ENCODE results near the gene ACTL10.
"Not testable (repeated sequence)": the region's sequence is repeated elsewhere in the genome, so short reads cannot be mapped to it uniquely, and the experiment has no call there.

The ACTL10 gene

DNA sequence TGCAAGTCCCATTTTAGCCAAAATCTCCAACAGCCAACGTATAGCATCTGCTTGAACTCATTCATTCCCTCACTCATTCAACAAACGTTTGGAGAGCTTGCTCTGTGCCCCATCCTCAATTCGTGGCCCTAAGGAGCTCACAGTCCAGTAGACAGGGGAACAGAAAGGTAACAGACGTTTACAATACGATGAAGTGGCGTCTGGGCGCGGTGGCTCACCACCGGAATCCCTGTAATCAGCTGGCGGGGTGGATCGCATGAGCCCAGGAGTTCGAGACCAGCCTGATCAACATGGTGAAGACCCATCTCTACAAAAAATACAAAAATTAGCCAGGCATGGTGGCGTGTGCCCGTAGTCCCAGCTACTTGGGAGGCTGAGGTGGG lies 20.2 kb downstream of the ACTL10 start:
- Mint-ChIP-seq H3K27me3 (no peaks in the 10 kb centered on the region), H3K4me3 (peak overlapping the region; percentile 68), H3K9me3 (no peaks in the 10 kb centered on the region), H3K36me3 (ENCODE audit: low read depth) (peaks cover 3% of the 10 kb centered on the region), H3K4me1 (peaks cover 72% of the 10 kb centered on the region), H3K27ac (peak overlapping the region; percentile 85)
- DNase-seq: no peak
- no peak for ATAC-seq

GRCh38 chr20:33687370-33687915 lies 20.7 kb downstream of the ACTL10 start:
- Mint-ChIP-seq H3K4me1 (peaks cover 69% of the 10 kb centered on the region), H3K4me3 (no peak overlapping the region), H3K9me3 (no peaks in the 10 kb centered on the region), H3K36me3 (ENCODE audit: low read depth) (peaks cover 3% of the 10 kb centered on the region), H3K27me3 (no peaks in the 10 kb centered on the region), H3K27ac (no peak overlapping the region)
- ATAC-seq (no peak), DNase-seq (no peak)

GRCh38 chr20:33687993-33688937 lies 21.5 kb downstream of the ACTL10 start:
- H3K9me3 Mint-ChIP-seq: no peaks in the 10 kb centered on the region
- H3K36me3 Mint-ChIP-seq (ENCODE audit: low read depth): peaks cover 3% of the 10 kb centered on the region
- no peak for ATAC-seq
- H3K27ac Mint-ChIP-seq: peak overlapping the region; percentile 71
- H3K4me3 Mint-ChIP-seq: no peak overlapping the region
- no peaks in the 10 kb centered on the region for H3K27me3 Mint-ChIP-seq
- H3K4me1 Mint-ChIP-seq: peaks cover 63% of the 10 kb centered on the region
- DNase-seq: no peak

DNA sequence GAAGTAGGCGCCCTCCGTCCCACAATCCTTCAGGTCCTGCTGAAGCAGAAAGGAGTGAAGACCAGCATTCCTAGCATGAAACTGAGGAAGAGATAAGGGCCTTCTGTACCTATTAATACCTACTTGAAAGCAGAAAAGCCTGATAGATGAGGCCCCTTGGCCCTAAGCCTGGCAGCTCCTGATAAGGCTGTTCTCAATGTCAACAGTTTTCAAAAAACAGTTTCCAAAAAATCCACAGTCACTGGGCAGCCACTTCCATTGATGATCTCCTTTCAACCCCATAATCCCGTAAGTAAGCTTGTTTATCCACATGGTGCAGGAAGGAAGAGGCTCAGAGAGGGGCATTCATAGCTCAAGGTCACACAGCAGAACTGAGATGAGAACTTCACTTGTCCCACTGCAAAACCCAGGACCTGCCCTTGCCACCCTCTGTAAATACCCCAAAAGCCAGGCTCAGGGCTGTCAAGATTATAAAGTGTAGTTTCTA lies 22.2 kb downstream of the ACTL10 start:
- peak overlapping the region; percentile 71 for H3K27ac Mint-ChIP-seq

DNA sequence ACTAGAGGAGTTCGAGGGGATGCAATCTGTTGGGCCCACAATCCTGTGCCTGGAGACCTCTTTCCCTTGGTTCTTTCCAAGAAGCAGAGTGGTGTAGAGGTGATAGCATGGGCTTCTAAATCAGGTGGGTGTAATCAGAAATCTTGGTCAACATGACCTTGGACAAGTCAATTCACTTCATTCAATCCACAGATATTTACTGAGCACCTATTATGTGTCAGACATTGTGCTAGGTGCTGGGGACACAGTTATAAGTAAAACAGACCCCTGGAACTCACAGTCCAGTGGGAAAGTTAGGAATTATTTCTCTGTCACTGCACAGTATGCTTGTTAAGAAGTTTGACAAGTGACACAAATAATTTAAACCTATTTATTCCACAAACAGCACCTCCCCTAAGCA lies 22.8 kb downstream of the ACTL10 start:
- Mint-ChIP-seq H3K4me3 (peak overlapping the region; percentile 68), H3K4me1 (peaks cover 59% of the 10 kb centered on the region)

More for the DNA sequence above, 22.2 kb downstream of the ACTL10 start:
- H3K27me3 Mint-ChIP-seq: no peaks in the 10 kb centered on the region
- H3K9me3 Mint-ChIP-seq: no peaks in the 10 kb centered on the region
- no peak for DNase-seq
- no peak for ATAC-seq
- H3K4me1 Mint-ChIP-seq: peaks cover 63% of the 10 kb centered on the region
- peaks cover 3% of the 10 kb centered on the region for H3K36me3 Mint-ChIP-seq (ENCODE audit: low read depth)
- no peak overlapping the region for H3K4me3 Mint-ChIP-seq

GRCh38 chr20:33689973-33690372 lies 23.2 kb downstream of the ACTL10 start:
- Mint-ChIP-seq H3K27me3 (no peaks in the 10 kb centered on the region), H3K9me3 (no peaks in the 10 kb centered on the region), H3K4me3 (peak overlapping the region; percentile 68), H3K27ac (peak overlapping the region; percentile 67), H3K4me1 (peaks cover 55% of the 10 kb centered on the region), H3K36me3 (ENCODE audit: low read depth) (peaks cover 3% of the 10 kb centered on the region)
- DNase-seq: peak; percentile 61
- ATAC-seq: peak; percentile 35

More for the DNA sequence above, 22.8 kb downstream of the ACTL10 start:
- Mint-ChIP-seq H3K27me3 (no peaks in the 10 kb centered on the region), H3K9me3 (no peaks in the 10 kb centered on the region), H3K27ac (peak overlapping the region; percentile 67), H3K36me3 (ENCODE audit: low read depth) (peaks cover 3% of the 10 kb centered on the region)
- ATAC-seq (no peak), DNase-seq (no peak)

- DNase-seq: no peak
- H3K27me3 Mint-ChIP-seq: no peaks in the 10 kb centered on the region
- H3K4me3 Mint-ChIP-seq: no peak overlapping the region
- H3K27ac Mint-ChIP-seq: no peak overlapping the region
- no peaks in the 10 kb centered on the region for H3K9me3 Mint-ChIP-seq
- no peaks in the 10 kb centered on the region for H3K36me3 Mint-ChIP-seq (ENCODE audit: low read depth)
- H3K4me1 Mint-ChIP-seq: peaks cover 31% of the 10 kb centered on the region
- no peak for ATAC-seq
Measured at GRCh38 chr20:33693289-33693688, 26.5 kb downstream of the ACTL10 start.

DNA sequence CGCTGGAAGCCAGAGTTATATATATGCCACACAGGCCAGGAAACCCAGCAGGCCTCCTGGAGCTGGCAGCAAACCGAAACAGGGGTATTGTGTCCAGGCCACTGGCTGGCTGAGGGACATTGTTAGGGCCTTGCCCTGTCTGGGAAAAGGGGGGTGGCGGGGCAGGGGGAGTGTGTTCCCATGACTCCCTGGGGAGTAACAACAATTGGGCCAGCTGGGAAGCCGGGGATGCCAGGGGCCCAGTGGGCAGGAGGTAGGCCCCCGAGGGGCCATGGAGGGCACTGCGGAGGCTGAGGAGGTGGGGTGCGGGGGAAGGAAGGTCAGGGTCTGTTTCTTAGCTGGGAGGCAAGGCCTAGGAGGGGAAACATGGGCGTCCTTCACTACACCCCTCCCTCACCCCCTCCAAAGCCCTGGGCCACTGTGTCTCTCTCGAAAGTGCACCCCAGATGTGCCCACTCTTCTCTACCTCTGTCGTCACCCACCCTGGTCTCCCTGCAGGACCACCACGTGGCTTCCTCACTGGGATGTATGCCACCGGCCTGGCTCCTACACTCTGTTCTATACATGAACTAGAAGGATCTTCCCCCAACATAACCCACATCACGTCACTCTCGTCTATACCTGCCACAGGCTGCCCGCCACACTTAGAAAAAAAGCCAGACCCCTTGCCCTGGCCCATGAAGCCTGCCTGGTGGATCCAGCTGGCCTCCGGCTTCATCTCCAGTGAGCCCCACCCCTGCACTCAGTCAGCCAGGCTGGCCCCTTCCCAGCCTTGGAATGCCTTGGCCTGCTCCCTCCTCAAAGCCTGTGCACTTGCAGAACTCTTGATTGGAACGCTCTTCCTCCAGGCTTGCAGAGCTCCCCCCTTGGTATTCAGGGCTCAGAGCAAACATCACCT lies 27.2 kb downstream of the ACTL10 start:
- no peaks in the 10 kb centered on the region for H3K27me3 Mint-ChIP-seq
- no peak overlapping the region for H3K27ac Mint-ChIP-seq
- peaks cover 24% of the 10 kb centered on the region for H3K4me1 Mint-ChIP-seq
- ATAC-seq (no peak), DNase-seq (no peak)
- no peaks in the 10 kb centered on the region for H3K36me3 Mint-ChIP-seq (ENCODE audit: low read depth)
- no peak overlapping the region for H3K4me3 Mint-ChIP-seq
- H3K9me3 Mint-ChIP-seq: no peaks in the 10 kb centered on the region

GRCh38 chr20:33694639-33695012 lies 27.9 kb downstream of the ACTL10 start:
- no peak for ATAC-seq
- no peaks in the 10 kb centered on the region for H3K36me3 Mint-ChIP-seq (ENCODE audit: low read depth)
- no peaks in the 10 kb centered on the region for H3K9me3 Mint-ChIP-seq
- H3K27ac Mint-ChIP-seq: no peak overlapping the region
- H3K27me3 Mint-ChIP-seq: no peaks in the 10 kb centered on the region
- H3K4me3 Mint-ChIP-seq: no peak overlapping the region
- H3K4me1 Mint-ChIP-seq: peaks cover 18% of the 10 kb centered on the region
- DNase-seq: no peak

DNA sequence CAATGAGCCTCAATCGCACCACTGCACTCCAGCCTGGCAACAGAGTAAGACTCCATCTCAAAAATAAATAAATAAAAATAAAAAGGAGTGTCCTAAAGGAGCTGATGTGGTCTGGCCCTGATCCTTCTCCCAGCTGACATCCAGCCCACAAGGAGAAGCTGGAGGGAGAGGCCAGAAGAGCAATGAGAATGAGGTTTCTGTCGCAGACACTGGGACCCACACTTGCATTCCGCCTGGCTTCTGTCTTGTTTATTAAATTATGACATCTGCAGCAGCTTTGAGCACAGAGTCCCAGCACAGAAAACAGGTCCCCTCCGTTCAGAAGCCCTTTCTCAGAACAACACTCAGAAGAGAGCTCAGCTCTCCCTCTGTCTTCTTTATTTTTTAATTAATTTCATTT lies 29.7 kb downstream of the ACTL10 start:
- no peak for ATAC-seq
- Mint-ChIP-seq H3K27ac (no peak overlapping the region), H3K4me3 (no peak overlapping the region), H3K9me3 (no peaks in the 10 kb centered on the region), H3K36me3 (ENCODE audit: low read depth) (no peaks in the 10 kb centered on the region), H3K4me1 (peaks cover 2% of the 10 kb centered on the region), H3K27me3 (no peaks in the 10 kb centered on the region)
- no peak for DNase-seq

DNA sequence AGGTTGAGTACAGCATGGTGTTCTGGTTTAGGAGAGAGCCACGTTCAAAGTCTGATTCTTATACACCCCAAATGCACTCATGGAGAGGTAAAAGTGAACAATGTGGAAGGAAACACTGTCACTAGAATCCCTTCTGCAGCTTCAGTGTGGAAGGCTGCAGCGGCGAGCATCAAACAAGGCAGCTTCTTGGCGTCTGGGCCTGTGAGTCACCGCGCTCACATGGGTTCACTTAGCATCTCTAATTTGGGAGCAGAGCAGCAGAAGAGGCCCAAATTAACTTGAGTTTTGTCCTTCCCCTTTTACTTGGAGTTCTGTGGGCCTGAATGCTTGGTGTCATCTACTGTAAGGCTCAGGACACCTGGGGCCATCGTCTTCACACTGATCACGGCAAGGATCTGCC lies 30.4 kb downstream of the ACTL10 start:
- no peaks in the 10 kb centered on the region for H3K9me3 Mint-ChIP-seq
- no peak overlapping the region for H3K27ac Mint-ChIP-seq
- H3K36me3 Mint-ChIP-seq (ENCODE audit: low read depth): no peaks in the 10 kb centered on the region
- peaks cover 1% of the 10 kb centered on the region for H3K4me1 Mint-ChIP-seq
- H3K4me3 Mint-ChIP-seq: no peak overlapping the region
- DNase-seq (no peak), ATAC-seq (no peak)
- H3K27me3 Mint-ChIP-seq: no peaks in the 10 kb centered on the region

GRCh38 chr20:33698966-33699365 lies 32.2 kb downstream of the ACTL10 start:
- not testable (repeated sequence) for H3K27ac Mint-ChIP-seq; ATAC-seq; H3K36me3 Mint-ChIP-seq (ENCODE audit: low read depth); H3K4me3 Mint-ChIP-seq; H3K4me1 Mint-ChIP-seq; H3K27me3 Mint-ChIP-seq; DNase-seq; H3K9me3 Mint-ChIP-seq

DNA sequence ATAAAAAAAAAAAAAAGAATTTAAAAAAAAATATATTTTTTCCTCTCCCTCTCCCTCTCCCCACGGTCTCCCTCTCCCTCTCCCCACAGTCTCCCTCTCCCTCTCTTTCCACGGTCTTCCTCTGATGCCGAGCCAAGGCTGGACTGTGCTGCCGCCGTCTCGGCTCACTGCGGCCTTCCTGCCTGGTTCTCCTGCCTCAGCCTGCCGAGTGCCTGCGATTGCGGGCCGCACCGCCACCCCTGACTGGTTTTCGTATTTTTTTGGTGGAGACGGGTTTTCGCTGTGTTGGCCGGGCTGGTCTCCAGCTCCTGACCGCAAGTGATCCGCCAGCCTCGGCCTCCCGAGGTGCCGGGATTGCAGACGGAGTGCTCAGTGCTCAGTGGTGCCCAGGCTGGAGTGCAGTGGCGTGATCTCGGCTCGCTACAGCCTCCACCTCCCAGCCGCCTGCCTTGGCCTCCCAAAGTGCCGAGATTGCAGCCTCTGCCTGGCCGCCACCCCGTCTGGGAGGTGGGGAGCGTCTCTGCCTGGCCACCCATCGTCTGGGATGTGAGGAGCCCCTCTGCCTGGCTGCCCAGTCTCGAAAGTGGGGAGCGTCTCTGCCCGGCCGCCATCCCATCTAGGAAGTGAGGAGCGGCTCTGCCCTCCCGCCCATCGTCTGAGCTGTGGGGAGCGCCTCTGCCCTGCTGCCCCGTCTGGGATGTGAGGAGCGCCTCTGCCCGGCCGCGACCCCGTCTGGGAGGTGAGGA lies 34.1 kb downstream of the ACTL10 start:
- H3K27me3 Mint-ChIP-seq; H3K27ac Mint-ChIP-seq; ATAC-seq; H3K4me3 Mint-ChIP-seq; H3K36me3 Mint-ChIP-seq (ENCODE audit: low read depth); DNase-seq; H3K9me3 Mint-ChIP-seq; H3K4me1 Mint-ChIP-seq: not testable (repeated sequence)
